Activated T-helper 1 cell treated with anti-CD3 and anti-CD28 coated beads, Interleukin-12 subunit alpha, Interleukin-12 subunit beta, Interleukin-2, Interleukin-4 antibody, amounts not matched to agents 30 ng/mL and 10 ng/mL and 1 ng/mL, durations not matched to agents 14 hours and 24 hours and 36 hours (primary cell): ENCODE data around the gene YTHDF1. TPM values are rescaled to one million over a fixed set of nuclear protein-coding genes. Genes with fewer than 3 reads are reported as not detected.

Experiments
- DNase-seq: peaks from one replicate; pipeline ENCODE4 v3.0.0; 2021; ENCODE audit warnings: low spot score
- H3K27ac Mint-ChIP-seq: one replicate; pipeline ENCODE4 v1.8.0; 2021; ENCODE audit warnings: mild to moderate bottlenecking, mixed read lengths
- H3K27me3 Mint-ChIP-seq: one replicate; pipeline ENCODE4 v1.8.0; 2022; ENCODE audit warnings: mild to moderate bottlenecking, moderate library complexity, mixed read lengths; ENCODE audit not compliant: insufficient read depth
- H3K36me3 Mint-ChIP-seq: one replicate; pipeline ENCODE4 v1.8.0; 2021; ENCODE audit warnings: low read depth, mixed read lengths
- H3K4me1 Mint-ChIP-seq: one replicate; pipeline ENCODE4 v1.8.0; 2021; ENCODE audit warnings: low read depth, mixed read lengths
- H3K4me3 Mint-ChIP-seq: one replicate; pipeline ENCODE4 v1.8.0; 2021; ENCODE audit warnings: mild to moderate bottlenecking, moderate library complexity, mixed read lengths
- H3K9me3 Mint-ChIP-seq: one replicate; pipeline ENCODE4 v1.8.0; 2021; ENCODE audit warnings: mixed read lengths
- intact Hi-C: fragments of 100-400 bp; cut with micrococcal nuclease; formaldehyde crosslinking; loops from one replicate; pipeline ENCODE4 v1.15.1; 2024
- total RNA-seq: library from RNA; stranded (reverse); gene quantifications from 2 replicates; pipeline ENCODE4 v1.2.3, GENCODE V29; 2022

The YTHDF1 gene
- total RNA-seq, 1 donor from 2014 or later: 49.0 TPM

GRCh38 chr20:63152322-63153253, 63.3 kb downstream of the YTHDF1 start:
- Mint-ChIP-seq H3K27ac (no peak overlapping the region), H3K27me3 (peaks cover 5% of the 10 kb centered on the region), H3K36me3 (no peaks in the 10 kb centered on the region), H3K9me3 (peaks cover 9% of the 10 kb centered on the region), H3K4me1 (no peaks in the 10 kb centered on the region), H3K4me3 (no peak overlapping the region)
- no peak for DNase-seq
- intact Hi-C loops: no loop called here

- H3K27me3 Mint-ChIP-seq: peaks cover 5% of the 10 kb centered on the region
- no peaks in the 10 kb centered on the region for H3K36me3 Mint-ChIP-seq
- H3K4me3 Mint-ChIP-seq: no peak overlapping the region
- no peak overlapping the region for H3K27ac Mint-ChIP-seq
- intact Hi-C loops: no loop called here
- peaks cover 9% of the 10 kb centered on the region for H3K9me3 Mint-ChIP-seq
- no peak for DNase-seq
- H3K4me1 Mint-ChIP-seq: no peaks in the 10 kb centered on the region
Measured at GRCh38 chr20:63151554-63152321, 64.2 kb downstream of the YTHDF1 start.

- peaks cover 5% of the 10 kb centered on the region for H3K27me3 Mint-ChIP-seq
- H3K4me3 Mint-ChIP-seq: no peak overlapping the region
- no peaks in the 10 kb centered on the region for H3K4me1 Mint-ChIP-seq
- H3K36me3 Mint-ChIP-seq: no peaks in the 10 kb centered on the region
- H3K9me3 Mint-ChIP-seq: peaks cover 9% of the 10 kb centered on the region
- H3K27ac Mint-ChIP-seq: no peak overlapping the region
- intact Hi-C loops: no loop called here
- DNase-seq: no peak
Measured at GRCh38 chr20:63150911-63151531, 64.9 kb downstream of the YTHDF1 start.

- H3K9me3 Mint-ChIP-seq: peaks cover 9% of the 10 kb centered on the region
- intact Hi-C loops: no loop called here
- H3K36me3 Mint-ChIP-seq: no peaks in the 10 kb centered on the region
- no peak overlapping the region for H3K27ac Mint-ChIP-seq
- H3K4me3 Mint-ChIP-seq: no peak overlapping the region
- H3K27me3 Mint-ChIP-seq: peaks cover 5% of the 10 kb centered on the region
- no peaks in the 10 kb centered on the region for H3K4me1 Mint-ChIP-seq
- DNase-seq: no peak
Measured at GRCh38 chr20:63150391-63150898, 65.5 kb downstream of the YTHDF1 start.

- Mint-ChIP-seq H3K4me3 (no peak overlapping the region), H3K9me3 (peaks cover 9% of the 10 kb centered on the region), H3K36me3 (no peaks in the 10 kb centered on the region), H3K27ac (no peak overlapping the region), H3K27me3 (peaks cover 8% of the 10 kb centered on the region), H3K4me1 (no peaks in the 10 kb centered on the region)
- DNase-seq: no peak
- intact Hi-C loops: no loop called here
Measured at GRCh38 chr20:63149531-63150192, 66.3 kb downstream of the YTHDF1 start.

GRCh38 chr20:63148696-63149095, 67.2 kb downstream of the YTHDF1 start:
- intact Hi-C loops: no loop called here
- Mint-ChIP-seq H3K27me3 (peaks cover 4% of the 10 kb centered on the region), H3K27ac (no peak overlapping the region), H3K36me3 (no peaks in the 10 kb centered on the region), H3K4me1 (no peaks in the 10 kb centered on the region), H3K9me3 (peaks cover 9% of the 10 kb centered on the region), H3K4me3 (no peak overlapping the region)
- DNase-seq: no peak

GRCh38 chr20:63147532-63147931, 68.4 kb downstream of the YTHDF1 start:
- Mint-ChIP-seq H3K9me3 (peaks cover 9% of the 10 kb centered on the region), H3K4me3 (no peak overlapping the region), H3K27me3 (peaks cover 4% of the 10 kb centered on the region), H3K36me3 (no peaks in the 10 kb centered on the region), H3K27ac (no peak overlapping the region), H3K4me1 (no peaks in the 10 kb centered on the region)
- no peak for DNase-seq
- intact Hi-C loops: no loop called here

Other genes with a start within 250 kb of the YTHDF1 start
- not detected in 2 replicates for gene BHLHE23, start 209.2 kb downstream of the YTHDF1 start, total RNA-seq
- not detected in 2 replicates for gene BIRC7, start 19.8 kb upstream of the YTHDF1 start, total RNA-seq
- gene NKAIN4, start 38.3 kb upstream of the YTHDF1 start, total RNA-seq: not detected in 2 replicates
- 102 and 107 TPM in 2 replicates for gene ARFGAP1, start 56.7 kb upstream of the YTHDF1 start, total RNA-seq
- not detected in 2 replicates for gene COL20A1, start 77.1 kb upstream of the YTHDF1 start, total RNA-seq
- not detected in 2 replicates for gene CHRNA4, start 145.2 kb upstream of the YTHDF1 start, total RNA-seq